ENCODE data around the gene MTM1.

The MTM1 gene
- 43.3 to 46.2 reads per million in 2 experiments for total RNA-seq

DNA sequence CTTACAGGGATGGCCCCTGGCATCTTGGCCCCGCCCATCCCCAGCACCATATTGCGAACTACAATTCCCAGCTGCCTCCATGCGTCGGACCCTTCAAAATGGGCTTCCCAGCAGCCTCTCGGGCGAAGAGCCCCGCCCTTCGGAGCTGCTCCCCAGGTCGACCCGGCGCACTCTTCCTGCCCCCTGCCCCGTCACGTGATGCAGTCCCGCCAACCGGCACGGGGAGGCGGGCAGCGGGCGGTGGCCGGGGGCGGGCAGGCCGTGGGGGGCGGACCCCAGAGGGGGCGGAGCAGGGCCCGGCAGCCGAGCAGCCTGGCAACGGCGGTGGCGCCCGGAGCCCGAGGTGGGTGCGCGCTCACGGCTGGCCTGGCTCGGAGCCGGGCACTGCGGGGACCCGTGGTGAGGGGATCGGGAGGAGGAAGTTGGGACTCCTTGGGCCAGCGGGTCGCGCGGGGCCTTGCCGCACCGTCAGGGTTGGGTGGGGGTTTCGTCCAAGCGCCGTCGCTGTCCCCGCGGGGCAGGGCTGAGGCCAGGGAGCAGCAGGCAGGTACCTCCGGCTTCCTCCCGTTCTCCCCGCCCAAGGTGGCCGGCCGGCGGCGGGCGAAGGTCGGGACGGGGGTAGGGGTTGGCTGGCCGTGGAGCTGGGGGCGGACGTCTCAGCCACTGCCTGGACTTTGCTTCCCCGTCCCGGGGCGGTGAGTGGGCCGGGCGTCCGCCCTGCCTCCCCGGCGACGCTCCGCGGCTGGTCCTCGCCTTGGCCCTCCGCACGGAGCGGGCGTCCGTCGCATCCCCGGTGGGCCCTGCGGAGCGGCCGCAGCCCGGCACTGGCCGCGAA lies at the start of gene MTM1:
Gene MTM1, plus strand, starts transcription at position 302 of the 835 bp plus-strand sequence. CDS start 23,994 bp downstream, outside the sequence.
- DNase-seq (ENCODE audit: low read depth): peak; percentile 86

DNA sequence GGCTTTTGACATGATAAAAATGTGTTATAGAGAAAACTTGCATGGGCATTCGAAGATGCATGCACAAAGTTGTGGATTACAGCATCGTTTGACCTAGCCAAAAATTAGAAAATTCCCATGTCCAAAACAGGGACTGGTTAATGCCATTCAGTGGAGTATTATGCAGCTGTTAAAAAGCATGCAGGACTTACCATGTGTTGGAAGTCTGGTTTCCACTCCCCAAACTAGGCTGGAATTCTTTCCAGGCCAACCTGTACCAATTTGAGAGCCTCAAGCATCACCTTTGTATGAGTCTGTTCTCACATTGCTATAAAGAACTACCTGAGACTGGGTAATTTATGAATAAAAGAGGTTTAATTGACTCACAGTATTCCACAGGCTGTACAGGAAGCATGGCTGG lies 45.9 kb upstream of the MTM1 start:
- DNase-seq (ENCODE audit: low read depth): no peak

DNA sequence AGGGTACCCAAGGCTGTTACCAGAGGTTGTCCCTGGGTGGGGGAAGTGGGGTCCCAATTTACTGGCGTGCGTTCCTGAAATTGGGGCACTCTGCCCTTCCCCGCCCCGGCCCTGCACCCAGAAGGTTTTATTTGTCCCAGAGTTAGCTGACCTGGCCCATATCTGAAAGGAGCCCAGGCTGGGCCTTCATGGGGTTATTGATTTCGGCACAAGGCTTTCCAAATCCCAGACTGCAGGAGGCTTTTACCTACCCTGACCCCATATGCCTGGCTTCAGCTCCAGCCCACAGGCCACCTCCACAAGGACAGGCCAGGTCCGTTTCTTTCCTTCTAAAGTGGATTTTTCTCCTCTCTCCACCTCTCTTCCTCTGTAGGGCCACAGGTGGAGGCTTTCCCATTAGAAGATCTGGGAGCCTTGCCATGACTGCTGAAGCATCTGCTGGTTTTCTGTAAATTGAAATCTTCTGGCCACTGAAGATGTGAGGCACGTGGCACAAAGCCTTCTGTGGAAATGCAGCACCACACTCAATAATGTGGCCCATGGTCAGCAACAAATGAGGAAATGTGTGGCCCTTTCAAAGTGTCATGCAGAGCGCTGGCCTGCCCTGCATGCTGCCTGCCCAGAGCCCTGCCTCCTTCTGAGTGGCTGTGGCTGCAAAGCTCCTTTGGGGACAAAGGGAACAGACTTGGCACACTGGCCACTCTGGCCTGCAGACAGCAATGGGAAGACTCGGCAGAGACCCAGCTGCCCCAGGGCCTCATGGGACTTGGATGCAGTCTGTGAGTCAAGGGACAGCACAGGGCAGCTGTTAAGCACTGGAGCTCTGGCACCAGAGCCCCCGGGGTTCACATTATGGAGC lies 43.1 kb upstream of the MTM1 start:
- DNase-seq (ENCODE audit: low read depth): no peak

DNA sequence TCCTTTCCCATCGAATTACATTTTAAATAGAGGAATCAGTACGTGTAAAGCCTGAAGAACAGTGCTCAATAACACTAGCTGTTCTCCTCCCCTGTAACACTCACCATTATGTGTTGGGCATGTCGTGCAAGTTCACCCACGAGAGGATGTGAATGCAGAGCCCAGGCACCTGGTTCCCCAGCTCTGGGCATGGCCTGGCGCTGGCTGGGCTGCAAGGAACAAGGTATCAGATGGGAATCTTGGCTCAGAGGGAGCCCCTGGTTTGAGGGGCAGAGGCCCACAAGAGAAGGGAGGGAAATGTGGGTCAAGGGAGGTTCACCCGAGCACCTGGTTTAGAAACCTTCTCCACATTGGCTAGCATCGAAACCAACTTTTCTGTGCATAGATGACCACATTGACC lies 41.7 kb upstream of the MTM1 start:
- DNase-seq (ENCODE audit: low read depth): no peak

DNA sequence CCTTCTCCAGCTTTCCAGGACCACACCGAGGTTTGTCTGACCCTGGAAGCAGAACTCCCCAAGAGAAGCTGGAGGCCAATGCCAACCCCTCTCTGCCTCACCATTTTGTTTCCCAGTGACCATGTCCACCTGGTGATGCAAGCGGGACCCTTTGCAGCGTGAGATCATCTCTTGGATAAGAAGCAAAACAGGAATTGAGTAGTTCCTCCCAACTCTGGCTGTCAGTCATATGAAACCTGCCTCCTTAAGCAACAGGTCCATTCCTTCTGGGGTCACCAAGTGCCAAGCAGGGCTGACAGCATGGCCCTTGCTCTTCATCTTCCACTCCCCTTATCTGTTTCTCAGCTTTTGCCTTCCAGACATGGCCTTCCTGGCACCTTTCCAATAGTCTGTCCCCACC lies 41.3 kb upstream of the MTM1 start:
- DNase-seq (ENCODE audit: low read depth): no peak

DNA sequence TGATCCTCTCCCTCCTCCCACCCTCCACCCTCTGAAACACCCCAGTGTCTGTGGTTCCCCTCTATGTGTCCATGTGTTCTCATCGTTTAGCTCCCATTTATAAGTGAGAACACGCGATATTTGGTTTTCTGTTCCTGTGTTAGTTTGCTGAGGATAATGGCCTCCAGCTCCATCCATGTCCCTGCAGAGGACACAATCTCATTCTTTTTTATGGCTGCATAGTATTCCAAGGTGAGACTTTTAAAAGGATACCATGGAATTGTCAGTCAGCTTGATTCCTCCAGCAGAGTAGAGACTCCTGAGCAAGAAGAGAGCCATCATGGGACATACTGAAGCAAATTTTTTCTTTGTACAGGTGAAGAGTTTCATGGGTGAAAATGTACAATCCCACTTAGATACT lies 38.8 kb upstream of the MTM1 start:
- no peak for DNase-seq (ENCODE audit: low read depth)

DNA sequence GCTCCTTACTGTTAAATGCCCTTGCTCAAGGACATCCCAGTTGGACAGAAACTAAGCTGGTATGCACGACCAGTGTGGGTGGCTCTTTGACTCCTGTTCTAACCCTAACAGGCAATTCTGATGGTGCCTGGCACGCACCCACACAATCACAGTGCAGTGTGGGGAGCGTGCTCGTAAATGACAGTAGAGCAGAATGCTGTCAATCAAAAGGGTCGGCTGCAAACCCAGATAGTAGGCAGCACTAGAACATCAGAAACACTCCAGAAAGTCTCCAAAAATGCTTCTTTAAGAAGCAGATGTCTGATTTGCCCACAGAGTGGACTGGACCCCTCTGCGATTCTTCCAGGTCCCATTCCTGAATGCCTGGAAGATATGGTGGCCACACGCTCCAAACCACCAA lies 37.6 kb upstream of the MTM1 start:
- DNase-seq (ENCODE audit: low read depth): no peak

DNA sequence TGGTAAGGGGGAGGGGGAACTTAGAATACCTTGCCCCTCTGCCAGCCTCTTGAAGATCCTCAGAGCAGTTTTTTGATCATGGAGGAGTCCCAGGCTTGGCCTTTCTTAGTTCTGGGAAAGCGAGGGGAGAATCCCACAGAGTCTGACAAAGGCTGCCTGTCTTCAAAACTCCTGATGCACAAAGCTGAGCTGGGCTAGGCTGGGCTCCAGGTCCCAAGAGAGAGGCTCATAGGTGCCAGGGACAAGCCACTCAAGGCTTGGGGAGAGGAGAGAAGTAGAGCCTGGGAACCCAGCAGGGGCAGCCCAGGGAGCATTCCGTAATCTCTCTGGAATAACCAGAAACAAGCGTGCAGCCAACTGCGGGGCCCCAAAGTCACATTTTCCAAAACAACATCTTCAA lies 37.0 kb upstream of the MTM1 start:
- no peak for DNase-seq (ENCODE audit: low read depth)

DNA sequence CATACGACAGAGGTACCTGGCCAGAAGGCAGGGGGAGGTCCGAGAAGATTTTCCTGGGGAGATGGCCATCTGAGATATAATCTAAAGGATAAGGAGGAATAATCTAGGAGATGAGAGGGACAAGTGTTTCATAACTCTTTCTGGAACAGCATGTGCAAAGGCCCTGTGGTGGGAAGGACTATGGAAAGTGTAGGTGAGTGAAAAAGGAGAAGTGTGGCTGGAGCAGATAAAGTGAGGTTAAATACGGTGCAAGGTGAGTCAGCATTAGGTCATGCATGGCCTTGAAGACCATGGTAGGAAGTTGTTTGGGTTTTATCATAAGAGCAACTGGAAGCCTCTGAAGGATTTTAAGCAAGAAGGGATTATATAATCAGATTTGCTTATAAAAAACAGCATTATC lies 34.6 kb upstream of the MTM1 start:
- DNase-seq (ENCODE audit: low read depth): no peak

DNA sequence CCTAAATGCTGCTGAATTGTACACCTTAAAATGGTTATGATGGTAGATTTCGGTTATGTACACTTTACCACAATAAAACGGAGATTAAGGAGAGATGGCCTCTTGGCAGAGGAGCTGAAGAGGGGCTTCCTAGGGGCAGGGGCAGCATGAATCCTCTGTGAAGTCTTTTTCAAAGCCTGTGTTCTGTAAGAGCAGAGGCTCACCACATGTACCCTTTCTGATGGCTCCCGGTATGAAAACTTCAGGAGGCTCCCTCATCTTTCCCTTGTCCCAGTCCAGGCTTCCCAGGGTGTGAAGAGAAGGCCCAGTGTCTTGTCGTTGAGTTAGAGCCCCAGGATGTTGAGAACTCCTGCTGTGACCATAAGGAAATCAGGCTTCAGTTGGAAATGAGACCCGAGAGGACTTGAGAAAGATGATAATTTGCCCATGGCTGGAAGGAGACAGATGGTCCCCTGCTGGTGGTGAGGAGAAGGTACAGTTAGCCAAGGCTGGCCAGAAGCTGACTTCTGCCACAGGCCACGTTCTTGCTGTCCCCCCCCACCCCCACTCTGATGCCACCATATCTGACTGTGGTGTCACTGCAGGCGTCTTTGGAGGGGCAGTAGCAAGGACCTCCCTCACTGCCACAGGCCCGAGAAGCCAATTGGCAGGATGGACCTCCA lies 31.8 kb upstream of the MTM1 start:
- DNase-seq (ENCODE audit: low read depth): no peak

DNA sequence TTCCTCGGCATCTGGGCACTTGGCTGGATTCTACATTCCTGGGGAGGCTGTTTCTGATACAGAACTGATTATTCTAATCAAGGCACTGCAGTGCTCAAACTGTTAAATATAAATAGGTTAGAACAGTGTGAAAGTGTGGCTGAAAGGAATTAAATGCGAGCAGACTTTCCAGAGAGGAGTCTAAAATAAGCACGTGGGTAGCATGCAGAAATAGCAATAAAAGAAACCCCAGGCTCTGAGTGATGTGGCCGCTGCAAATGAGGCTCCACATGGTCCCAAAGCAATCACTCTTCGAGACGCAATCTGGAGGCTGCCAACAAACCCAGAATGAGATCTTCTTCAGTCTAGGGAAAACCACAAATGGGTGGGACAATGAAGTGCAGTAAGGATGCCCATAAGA lies 30.6 kb upstream of the MTM1 start:
- DNase-seq (ENCODE audit: low read depth): no peak

DNA sequence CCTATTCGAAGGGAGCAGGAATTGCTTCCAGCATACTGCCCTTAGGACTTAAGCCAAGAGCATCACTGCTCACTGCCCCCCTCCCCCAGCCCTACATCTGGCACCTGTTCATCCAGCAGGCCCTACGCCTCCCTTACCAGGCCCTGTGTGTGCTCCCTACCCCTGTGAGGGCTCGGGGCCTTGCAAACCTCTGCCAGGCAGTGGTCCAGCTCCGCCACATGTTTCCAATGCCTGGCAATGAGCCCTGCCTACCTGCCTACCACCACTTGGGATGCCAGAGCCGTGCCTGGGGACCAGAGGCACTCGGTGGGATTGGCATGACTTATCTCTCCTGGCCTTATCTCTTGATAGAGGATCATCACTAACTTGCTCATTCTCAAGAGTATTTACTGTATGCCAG lies 27.5 kb upstream of the MTM1 start:
- no peak for DNase-seq (ENCODE audit: low read depth)

DNA sequence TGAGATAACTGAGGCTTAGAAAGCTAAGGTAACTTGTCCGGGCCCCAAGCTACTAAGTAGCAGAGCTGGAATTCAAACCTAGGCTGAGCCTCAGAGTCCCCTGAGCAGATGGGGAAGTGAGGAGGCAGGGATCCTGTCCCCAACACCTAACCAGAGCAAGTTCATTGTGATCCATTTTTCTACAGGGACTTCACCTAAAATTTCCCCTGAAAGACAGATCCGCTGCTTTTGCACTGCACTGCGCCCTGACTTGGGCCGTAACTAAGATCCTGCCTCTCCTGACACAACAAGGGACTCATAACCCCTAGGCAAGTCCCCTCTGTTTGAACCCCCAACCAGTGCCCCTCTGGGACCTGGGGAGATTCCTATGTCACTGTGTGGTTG lies 25.6 kb upstream of the MTM1 start:
- no peak for DNase-seq (ENCODE audit: low read depth)

DNA sequence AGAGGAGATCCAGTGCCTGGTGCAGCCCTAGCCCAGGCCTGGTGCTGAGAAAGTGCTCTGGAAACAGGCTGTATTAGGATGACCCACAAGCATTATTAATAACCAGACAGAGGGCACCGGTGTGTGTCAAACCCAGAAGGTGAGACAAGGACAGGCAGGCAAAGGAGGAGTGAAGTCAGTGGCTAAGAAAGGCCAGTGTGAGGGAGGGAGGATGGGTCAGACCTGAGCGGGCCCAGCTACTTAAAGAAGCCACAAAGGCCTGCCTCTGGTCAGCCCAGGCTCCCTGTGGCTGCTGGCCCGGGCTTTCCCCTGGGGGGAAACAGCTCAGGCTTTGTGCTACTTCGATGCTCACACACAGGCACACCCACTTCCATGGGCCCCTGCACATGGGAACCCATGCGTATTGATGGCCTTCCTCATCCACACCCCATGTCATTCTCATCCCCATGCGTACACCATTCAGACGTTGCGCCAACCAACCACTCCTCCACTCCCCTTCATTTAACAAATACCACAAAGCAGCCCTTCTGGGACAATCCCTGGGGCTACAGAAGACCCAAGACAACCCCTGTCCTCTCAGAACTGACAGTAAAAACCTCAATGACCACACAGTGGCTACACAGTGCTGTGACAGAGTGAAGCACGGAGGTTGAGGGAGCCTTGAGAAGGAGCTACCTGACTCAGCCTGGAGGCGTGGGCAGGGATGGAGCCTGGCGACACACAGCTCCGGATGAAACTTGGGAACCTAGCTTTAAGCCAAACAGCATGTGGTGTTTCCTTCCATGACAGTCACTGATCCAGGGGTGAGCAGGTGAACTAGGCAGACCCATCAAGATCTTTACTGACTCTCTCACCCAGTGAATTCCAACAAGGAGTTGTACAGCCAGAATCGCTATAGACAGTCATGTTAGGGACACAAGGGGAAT lies 24.9 kb upstream of the MTM1 start:
- DNase-seq (ENCODE audit: low read depth): no peak

DNA sequence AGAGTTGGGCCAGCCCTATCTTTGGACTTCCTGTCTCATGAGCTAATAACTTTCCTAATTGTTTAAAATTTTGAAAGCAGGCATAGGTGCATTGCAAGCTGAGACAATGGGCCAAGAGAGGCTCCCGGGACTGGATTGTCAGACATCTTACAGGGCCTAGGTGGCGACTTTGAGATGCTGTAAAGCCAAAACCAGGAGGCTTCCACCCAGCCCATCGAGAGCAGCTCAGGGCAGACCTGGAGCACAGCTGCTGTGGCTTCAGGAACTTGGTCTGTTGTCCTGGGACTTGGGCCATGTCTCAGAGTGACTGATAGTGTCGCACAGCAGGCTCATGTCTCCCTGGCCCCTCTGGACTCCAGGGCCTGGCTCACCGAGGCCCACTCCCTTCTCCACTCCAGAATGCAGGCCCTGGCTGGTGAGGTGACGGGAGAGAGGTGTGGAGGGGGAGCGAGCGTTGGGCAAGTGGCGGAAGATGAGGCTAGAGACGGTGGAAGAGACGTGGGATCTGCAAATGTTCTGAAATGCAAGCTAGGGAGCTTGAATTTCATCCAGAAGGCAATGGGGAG lies 24.1 kb upstream of the MTM1 start:
- no peak for DNase-seq (ENCODE audit: low read depth)

DNA sequence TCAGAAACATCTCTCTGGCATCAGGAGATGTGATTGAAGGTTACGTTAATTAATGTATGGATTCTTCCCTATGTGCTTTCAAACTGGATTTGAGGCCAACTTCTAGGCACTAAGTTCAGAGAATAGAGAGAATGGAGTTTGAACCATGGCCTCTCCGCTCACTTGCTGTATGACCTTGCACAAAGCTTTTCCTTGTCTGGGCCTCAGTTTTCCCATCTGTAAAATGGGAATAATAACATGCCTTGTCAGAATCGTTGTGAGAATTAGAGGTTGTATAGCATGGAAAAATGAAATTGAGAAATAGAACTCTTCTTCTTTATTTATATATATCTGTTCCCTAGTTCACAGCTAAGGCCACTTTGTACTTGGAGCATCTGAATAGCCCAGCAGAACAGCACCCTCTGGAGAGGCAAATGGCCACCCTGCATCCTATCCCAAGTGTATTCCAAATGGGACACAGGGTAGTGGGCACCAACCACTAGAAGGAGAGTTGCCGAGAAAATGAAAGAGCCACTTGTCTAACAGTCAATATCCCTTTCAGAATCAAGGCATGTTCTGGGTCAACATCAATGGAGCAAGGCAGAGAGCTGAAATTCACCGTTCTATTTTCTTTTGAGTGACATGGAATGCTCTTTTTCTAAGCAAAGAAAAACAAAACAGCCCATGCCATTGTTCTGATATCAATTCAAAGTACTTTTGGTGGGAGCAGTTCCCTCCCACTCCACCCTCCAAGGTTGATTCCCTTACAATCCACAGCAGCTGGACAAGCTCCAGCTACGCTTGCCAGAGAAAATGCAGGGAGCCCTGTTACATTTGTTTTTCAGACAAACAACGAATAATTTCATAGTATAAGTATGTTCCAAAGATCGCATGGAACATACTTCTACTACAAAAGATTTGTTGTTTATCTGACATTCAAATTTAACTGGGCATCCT lies 23.3 kb upstream of the MTM1 start:
- DNase-seq (ENCODE audit: low read depth): no peak

DNA sequence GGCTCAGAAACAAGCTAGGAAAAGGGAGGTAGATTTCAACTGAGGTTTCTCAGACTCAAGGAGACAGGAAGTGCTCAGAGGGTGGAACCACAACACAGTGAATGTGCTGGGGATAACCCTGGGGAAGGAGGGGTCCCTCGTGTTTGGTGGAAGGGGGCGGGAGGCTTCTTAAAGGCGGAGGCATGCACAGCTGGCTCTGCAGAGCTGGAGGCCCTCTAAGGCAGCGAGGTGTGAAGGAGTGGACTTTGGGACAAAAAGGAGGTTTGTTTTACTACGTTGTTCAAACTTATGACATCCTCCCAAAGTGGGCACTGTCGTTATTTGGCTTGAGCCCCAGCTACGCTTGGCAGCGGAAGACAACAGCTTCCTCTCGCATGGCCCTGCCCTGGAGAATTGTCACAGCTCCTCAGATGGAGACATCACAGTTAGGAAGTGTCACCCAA lies 21.7 kb upstream of the MTM1 start:
- peak; percentile 28 for DNase-seq (ENCODE audit: low read depth)

DNA sequence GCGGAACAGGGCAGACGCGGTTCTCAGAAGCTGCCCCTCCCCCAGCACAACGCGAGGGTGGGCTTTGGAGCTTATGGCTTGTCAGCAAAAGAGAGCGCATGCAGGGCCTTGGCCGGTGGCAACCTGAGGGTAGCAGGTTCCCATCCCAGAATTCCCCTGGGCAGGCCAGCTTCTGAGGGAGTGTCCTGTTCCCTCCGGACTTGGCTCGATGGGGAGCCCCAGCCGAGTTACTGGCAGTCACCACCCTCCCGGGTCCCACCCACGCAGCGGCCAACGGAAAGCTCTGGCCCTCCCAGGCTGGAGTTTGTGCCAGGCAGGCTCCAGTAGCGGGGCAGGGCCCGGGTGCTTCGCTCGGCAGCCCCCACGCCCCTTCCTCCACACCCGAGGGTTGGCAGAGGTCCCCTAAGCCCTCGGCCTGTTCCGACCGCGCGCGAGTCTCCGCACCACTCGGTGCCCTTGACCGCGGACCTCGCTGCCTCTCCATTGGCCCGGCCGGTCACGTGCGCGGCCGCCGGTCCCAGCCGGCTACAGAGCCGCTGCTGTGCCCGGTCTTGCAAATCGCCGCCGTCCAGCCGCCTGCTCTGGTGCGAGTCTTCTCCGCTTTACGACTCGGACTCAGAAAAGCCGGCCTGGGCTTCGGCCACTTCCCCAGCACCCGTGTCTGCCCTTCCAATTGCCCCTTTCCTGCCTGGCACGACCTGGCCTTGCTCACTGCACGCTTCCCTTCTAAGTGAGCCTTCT lies 20.9 kb upstream of the MTM1 start:
- no peak for DNase-seq (ENCODE audit: low read depth)

DNA sequence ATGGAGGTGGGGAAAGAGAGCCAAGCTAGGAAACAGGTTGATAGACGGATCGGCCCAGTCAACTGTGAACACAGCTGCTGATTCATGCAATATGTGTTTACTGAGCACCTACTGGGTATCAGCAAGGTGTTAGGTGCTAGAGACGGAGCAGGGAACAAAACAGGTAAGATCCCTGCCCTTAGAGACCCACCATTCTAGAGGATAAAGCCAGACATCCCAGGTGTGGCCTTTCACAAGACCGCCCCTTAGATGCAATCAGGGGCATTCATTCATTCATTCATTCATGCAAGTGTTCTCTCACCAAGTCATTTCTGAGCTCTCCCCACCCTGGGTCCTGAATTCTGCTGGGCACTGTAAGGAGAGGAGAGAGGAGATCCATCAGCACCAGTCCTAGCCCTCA lies 20.2 kb upstream of the MTM1 start:
- DNase-seq (ENCODE audit: low read depth): no peak
